ENCODE measurements around the gene ABTB2. TPM values are rescaled to one million over a fixed set of nuclear protein-coding genes. Genes with fewer than 3 reads are reported as not detected.

Gene ABTB2
- total and polyA plus RNA-seq, 10 of the 15 experiments (the other 5 are each of a cell fraction or from before 2014, with no cell fraction given) = 0.13 to 2.1 (median 0.72) TPM

DNA sequence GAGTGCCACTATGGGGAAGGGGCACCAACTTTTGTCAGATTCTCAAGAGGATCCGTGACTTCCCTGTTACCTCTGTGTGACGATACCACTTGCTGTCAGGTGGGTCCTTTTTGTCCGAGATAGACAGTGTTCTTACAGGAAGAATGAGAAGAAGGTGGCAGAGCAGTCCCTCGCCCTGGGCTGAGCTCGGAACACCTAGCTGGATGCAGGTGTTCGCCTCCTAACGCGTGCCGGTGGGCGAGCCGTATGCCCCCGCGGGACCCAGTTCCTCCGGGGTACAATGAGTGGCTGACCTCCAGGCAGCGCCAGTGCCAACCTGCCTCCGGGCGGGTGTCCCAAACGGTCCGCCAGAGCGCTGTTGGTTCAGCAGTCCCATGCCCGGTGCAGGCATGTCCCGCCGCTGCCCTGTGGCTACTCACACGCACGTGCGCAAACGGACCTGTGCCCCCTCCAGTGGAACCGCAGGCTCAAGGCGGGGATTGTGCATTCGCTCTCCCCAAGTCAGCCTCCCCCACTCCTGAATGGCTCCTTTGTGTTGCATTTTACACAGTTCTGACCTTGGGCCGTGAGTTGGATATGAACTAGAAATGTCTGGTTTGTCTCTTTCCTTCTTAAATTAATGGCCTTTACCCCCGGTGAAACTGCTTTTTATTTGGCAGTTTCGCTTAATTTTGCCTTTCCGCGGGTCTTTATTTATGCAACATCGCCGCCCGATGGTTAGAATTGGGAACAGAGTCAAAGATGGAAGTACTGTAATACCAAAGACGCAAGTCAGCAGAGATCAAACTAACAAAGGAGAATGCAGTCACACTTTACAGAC is 1.1 kb upstream of the ABTB2 start (continued):
- TF ChIP-seq, protein P1, sequence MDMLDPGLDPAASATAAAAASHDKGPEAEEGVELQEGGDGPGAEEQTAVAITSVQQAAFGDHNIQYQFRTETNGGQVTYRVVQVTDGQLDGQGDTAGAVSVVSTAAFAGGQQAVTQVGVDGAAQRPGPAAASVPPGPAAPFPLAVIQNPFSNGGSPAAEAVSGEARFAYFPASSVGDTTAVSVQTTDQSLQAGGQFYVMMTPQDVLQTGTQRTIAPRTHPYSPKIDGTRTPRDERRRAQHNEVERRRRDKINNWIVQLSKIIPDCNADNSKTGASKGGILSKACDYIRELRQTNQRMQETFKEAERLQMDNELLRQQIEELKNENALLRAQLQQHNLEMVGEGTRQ (IDR thresholded peaks at IDR 0.05; ENCODE audit: borderline replicate concordance, low read depth, low read length) = no peak
- TF ChIP-seq NR2C1 (IDR thresholded peaks at IDR 0.05) = peak; percentile 13; the same call in 1 of the 2 replicates
- TF ChIP-seq, protein P2, sequence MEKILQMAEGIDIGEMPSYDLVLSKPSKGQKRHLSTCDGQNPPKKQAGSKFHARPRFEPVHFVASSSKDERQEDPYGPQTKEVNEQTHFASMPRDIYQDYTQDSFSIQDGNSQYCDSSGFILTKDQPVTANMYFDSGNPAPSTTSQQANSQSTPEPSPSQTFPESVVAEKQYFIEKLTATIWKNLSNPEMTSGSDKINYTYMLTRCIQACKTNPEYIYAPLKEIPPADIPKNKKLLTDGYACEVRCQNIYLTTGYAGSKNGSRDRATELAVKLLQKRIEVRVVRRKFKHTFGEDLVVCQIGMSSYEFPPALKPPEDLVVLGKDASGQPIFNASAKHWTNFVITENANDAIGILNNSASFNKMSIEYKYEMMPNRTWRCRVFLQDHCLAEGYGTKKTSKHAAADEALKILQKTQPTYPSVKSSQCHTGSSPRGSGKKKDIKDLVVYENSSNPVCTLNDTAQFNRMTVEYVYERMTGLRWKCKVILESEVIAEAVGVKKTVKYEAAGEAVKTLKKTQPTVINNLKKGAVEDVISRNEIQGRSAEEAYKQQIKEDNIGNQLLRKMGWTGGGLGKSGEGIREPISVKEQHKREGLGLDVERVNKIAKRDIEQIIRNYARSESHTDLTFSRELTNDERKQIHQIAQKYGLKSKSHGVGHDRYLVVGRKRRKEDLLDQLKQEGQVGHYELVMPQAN (conservative IDR thresholded peaks at IDR 0.05) = no peak
- no peak for TF ChIP-seq CREB1 (IDR thresholded peaks at IDR 0.05; ENCODE audit: low read depth)
- 0 out of 2 replicates have a peak, but pooled peaks have one; percentile 49 for TF ChIP-seq ZNF24 (IDR thresholded peaks at IDR 0.05)
- TF ChIP-seq BHLHE40 (IDR thresholded peaks at IDR 0.05; ENCODE audit: borderline replicate concordance in 1 of 2, low read depth in 2 of 2, low read length in 1 of 2) = peak; percentile 81 to 93
- 0 out of 2 replicates have a peak, but pooled peaks have one; percentile 33 for TF ChIP-seq MEF2A (IDR thresholded peaks at IDR 0.05; ENCODE audit: insufficient read depth, low read depth, low read length)
- TF ChIP-seq, protein P3, sequence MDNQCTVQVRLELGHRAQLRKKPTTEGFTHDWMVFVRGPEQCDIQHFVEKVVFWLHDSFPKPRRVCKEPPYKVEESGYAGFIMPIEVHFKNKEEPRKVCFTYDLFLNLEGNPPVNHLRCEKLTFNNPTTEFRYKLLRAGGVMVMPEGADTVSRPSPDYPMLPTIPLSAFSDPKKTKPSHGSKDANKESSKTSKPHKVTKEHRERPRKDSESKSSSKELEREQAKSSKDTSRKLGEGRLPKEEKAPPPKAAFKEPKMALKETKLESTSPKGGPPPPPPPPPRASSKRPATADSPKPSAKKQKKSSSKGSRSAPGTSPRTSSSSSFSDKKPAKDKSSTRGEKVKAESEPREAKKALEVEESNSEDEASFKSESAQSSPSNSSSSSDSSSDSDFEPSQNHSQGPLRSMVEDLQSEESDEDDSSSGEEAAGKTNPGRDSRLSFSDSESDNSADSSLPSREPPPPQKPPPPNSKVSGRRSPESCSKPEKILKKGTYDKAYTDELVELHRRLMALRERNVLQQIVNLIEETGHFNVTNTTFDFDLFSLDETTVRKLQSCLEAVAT (IDR thresholded peaks at IDR 0.05) = 0 out of 2 replicates have a peak, but pooled peaks have one; percentile 48
- no peak for TF ChIP-seq NFIC (IDR thresholded peaks at IDR 0.05; ENCODE audit: low read depth, low read length)
- TF ChIP-seq MXI1 (IDR thresholded peaks at IDR 0.05; ENCODE audit: low read depth, low read length) = peak; percentile 56; the same call in 1 of the 2 replicates
- peak; percentile 83 for TF ChIP-seq SMARCA5 (IDR thresholded peaks at IDR 0.05)
- 0 out of 3 replicates have a peak, but pooled peaks have one; percentile 23 for TF ChIP-seq POU2F2 (IDR thresholded peaks at IDR 0.05; ENCODE audit: borderline replicate concordance, low read depth, low read length)
- peak; percentile 63 for TF ChIP-seq RUNX3 (IDR thresholded peaks at IDR 0.05; ENCODE audit: low read length)
- peak; percentile 97 for TF ChIP-seq RAD21 (IDR thresholded peaks at IDR 0.05; ENCODE audit: insufficient read depth, low read depth, low read length)
- no peak for TF ChIP-seq NFXL1 (IDR thresholded peaks at IDR 0.05; ENCODE audit: borderline replicate concordance)
- no peak for TF ChIP-seq SMAD5 (IDR thresholded peaks at IDR 0.05; ENCODE audit: low read depth)
- TF ChIP-seq EP300 (IDR thresholded peaks at IDR 0.05; ENCODE audit: borderline replicate concordance in 1 of 2, control insufficient read depth in 1 of 2, low read depth in 2 of 2, low read length in 2 of 2) = no peak
- TF ChIP-seq, protein P4, sequence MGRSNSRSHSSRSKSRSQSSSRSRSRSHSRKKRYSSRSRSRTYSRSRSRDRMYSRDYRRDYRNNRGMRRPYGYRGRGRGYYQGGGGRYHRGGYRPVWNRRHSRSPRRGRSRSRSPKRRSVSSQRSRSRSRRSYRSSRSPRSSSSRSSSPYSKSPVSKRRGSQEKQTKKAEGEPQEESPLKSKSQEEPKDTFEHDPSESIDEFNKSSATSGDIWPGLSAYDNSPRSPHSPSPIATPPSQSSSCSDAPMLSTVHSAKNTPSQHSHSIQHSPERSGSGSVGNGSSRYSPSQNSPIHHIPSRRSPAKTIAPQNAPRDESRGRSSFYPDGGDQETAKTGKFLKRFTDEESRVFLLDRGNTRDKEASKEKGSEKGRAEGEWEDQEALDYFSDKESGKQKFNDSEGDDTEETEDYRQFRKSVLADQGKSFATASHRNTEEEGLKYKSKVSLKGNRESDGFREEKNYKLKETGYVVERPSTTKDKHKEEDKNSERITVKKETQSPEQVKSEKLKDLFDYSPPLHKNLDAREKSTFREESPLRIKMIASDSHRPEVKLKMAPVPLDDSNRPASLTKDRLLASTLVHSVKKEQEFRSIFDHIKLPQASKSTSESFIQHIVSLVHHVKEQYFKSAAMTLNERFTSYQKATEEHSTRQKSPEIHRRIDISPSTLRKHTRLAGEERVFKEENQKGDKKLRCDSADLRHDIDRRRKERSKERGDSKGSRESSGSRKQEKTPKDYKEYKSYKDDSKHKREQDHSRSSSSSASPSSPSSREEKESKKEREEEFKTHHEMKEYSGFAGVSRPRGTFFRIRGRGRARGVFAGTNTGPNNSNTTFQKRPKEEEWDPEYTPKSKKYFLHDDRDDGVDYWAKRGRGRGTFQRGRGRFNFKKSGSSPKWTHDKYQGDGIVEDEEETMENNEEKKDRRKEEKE (IDR thresholded peaks at IDR 0.05) = 0 out of 2 replicates have a peak, but pooled peaks have one; percentile 36
- peak; percentile 28; the same call in 1 of the 2 replicates for TF ChIP-seq DPF2 (IDR thresholded peaks at IDR 0.05)
